ENCODE measurements around the gene UGT1A5.

The UGT1A5 gene

DNA sequence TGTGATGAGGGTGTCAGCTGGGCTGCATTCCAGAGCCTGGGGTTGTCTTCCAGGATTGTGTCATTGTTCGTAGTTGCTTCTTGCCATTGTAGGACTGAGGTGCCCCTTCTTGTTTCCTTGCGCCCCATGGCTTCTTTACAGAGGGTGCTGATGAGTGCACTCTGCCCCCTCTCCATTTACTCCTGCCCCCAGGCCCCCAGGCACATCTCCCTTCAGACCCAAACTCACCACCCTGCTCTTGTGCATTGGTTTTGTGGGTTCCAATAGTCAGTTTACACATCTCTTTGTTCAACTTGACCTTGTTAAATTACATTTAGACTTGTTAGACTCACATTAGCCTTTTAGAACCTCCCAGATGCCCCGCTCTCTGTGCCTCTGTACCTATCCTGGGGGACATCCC, 108.5 kb downstream of the UGT1A5 start:
- no peaks in the 10 kb centered on the region for H4K20me1 ChIP-seq (ENCODE audit: insufficient read depth)
- no peak overlapping the region for H2AFZ ChIP-seq (ENCODE audit: low read depth)
- H3K4me2 ChIP-seq, result no peak overlapping the region
- no peak overlapping the region for H3K4me3 ChIP-seq (IDR thresholded peaks at IDR 0.05; ENCODE audit: insufficient read depth, low read depth, low read length)
- H3K9ac ChIP-seq, result no peak overlapping the region
- no peaks in the 10 kb centered on the region for H3K27me3 ChIP-seq (ENCODE audit: insufficient read depth, low read depth)
- TF ChIP-seq, protein P1, sequence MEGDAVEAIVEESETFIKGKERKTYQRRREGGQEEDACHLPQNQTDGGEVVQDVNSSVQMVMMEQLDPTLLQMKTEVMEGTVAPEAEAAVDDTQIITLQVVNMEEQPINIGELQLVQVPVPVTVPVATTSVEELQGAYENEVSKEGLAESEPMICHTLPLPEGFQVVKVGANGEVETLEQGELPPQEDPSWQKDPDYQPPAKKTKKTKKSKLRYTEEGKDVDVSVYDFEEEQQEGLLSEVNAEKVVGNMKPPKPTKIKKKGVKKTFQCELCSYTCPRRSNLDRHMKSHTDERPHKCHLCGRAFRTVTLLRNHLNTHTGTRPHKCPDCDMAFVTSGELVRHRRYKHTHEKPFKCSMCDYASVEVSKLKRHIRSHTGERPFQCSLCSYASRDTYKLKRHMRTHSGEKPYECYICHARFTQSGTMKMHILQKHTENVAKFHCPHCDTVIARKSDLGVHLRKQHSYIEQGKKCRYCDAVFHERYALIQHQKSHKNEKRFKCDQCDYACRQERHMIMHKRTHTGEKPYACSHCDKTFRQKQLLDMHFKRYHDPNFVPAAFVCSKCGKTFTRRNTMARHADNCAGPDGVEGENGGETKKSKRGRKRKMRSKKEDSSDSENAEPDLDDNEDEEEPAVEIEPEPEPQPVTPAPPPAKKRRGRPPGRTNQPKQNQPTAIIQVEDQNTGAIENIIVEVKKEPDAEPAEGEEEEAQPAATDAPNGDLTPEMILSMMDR (conservative IDR thresholded peaks at IDR 0.05; ENCODE audit: low read depth, low read length), result no peak
- no peaks in the 10 kb centered on the region for H3K4me1 ChIP-seq (ENCODE audit: low read depth, poor library complexity, severe bottlenecking)
- H3K27ac ChIP-seq, result no peak overlapping the region
- H3K36me3 ChIP-seq (ENCODE audit: insufficient read depth), result no peaks in the 10 kb centered on the region
- H3K79me2 ChIP-seq (ENCODE audit: insufficient read depth, low read depth), result no peaks in the 10 kb centered on the region

DNA sequence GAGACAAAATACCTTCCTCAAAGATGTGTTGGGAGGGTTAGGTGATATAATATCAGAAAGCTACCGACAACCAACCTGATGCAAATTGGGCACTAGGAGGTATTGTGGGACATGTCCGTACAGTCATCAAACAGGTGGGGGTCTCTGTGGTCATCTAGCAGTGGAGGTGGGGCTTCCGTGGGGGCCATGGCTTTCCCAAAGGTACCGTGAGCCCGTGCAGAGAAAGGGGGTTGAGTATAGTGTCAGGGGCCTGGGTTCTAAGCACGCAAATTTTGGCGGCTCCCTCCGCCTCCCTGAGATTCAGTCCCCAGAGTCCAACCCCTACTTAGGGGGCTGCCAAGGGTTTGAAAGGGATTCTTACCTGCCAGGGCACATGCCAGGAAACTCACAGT, 109.0 kb downstream of the UGT1A5 start:
- Histone ChIP-seq H2AFZ (ENCODE audit: low read depth) (no peak overlapping the region), H3K27me3 (ENCODE audit: insufficient read depth, low read depth) (no peaks in the 10 kb centered on the region), H3K4me2 (no peak overlapping the region), H3K9ac (no peak overlapping the region), H3K79me2 (ENCODE audit: insufficient read depth, low read depth) (no peaks in the 10 kb centered on the region), H3K4me3 (IDR thresholded peaks at IDR 0.05; ENCODE audit: insufficient read depth, low read depth, low read length) (no peak overlapping the region), H3K27ac (no peak overlapping the region), H3K4me1 (ENCODE audit: low read depth, poor library complexity, severe bottlenecking) (no peaks in the 10 kb centered on the region), H3K36me3 (ENCODE audit: insufficient read depth) (no peaks in the 10 kb centered on the region), H4K20me1 (ENCODE audit: insufficient read depth) (no peaks in the 10 kb centered on the region)
- TF ChIP-seq, protein P1 (conservative IDR thresholded peaks at IDR 0.05; ENCODE audit: low read depth, low read length), result no peak

DNA sequence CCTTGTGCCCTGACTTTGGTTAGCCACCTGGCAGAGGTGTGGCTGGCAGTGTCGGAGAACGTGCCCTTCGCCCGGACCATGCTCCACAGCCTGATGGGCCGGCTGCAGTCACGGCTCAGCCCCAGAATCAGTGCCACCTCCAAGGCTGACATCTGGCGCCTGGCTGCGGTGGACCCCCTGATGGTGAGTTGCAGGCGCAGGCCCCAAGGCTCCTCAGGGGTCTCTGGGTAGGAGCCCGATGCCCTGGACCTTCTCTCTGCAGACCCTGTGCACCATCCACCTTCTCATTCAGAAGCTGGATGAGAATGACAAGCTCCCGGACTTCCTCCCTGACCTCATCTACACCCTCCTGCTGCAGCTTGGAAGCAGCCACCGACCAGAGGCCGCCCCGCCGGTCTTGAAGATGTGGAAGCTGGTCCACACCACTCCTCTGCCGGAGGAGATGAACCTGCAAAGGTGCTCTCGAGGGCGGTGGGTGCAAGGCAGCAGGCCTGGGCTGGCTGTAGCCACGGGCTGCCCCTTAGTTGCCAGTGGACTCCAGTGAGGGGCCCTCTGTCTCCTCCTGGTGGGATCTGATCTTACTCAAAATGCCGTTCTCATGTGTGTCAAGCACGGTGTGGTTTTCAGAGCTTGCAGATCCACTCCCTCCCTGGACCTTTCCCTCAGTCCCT, 109.5 kb downstream of the UGT1A5 start:
- no peak overlapping the region for H3K4me2 ChIP-seq
- no peaks in the 10 kb centered on the region for H3K79me2 ChIP-seq (ENCODE audit: insufficient read depth, low read depth)
- TF ChIP-seq, protein P1 (conservative IDR thresholded peaks at IDR 0.05; ENCODE audit: low read depth, low read length), result no peak

More for the DNA sequence above, 109.5 kb downstream of the UGT1A5 start:
- H3K9ac ChIP-seq, result no peak overlapping the region
- no peak overlapping the region for H3K4me3 ChIP-seq (IDR thresholded peaks at IDR 0.05; ENCODE audit: insufficient read depth, low read depth, low read length)
- no peaks in the 10 kb centered on the region for H3K27me3 ChIP-seq (ENCODE audit: insufficient read depth, low read depth)
- no peak overlapping the region for H3K27ac ChIP-seq
- no peaks in the 10 kb centered on the region for H3K4me1 ChIP-seq (ENCODE audit: low read depth, poor library complexity, severe bottlenecking)
- no peaks in the 10 kb centered on the region for H4K20me1 ChIP-seq (ENCODE audit: insufficient read depth)
- no peak overlapping the region for H2AFZ ChIP-seq (ENCODE audit: low read depth)
- no peaks in the 10 kb centered on the region for H3K36me3 ChIP-seq (ENCODE audit: insufficient read depth)

Data from KMS-11 (cell line).